HepG2 (cell line): ENCODE results near the gene TP53TG5. TPM values are rescaled to one million over a fixed set of nuclear protein-coding genes. Genes with fewer than 3 reads are reported as not detected.

Source experiments
- ARNT2 ChIP-seq: sonication (generic); formaldehyde crosslinking; IDR thresholded peaks from 2 replicates; pipeline ENCODE4 v1.8.0; 2022; ENCODE audit warnings: mild to moderate bottlenecking, low read depth, missing genetic modification reagents, moderate library complexity
- MATR3 ChIP-seq: sonication (generic); formaldehyde crosslinking; IDR thresholded peaks from 2 replicates; pipeline ENCODE4 v1.4.0; 2020; ENCODE audit warnings: missing genetic modification reagents
- PCBP1 ChIP-seq: fragments of 200-400 bp; formaldehyde crosslinking; IDR thresholded peaks from 2 replicates; pipeline ENCODE4 v1.6.1; 2017; ENCODE audit warnings: mild to moderate bottlenecking, low read depth, low read length, borderline replicate concordance
- POGZ ChIP-seq: sonication (generic); formaldehyde crosslinking; IDR thresholded peaks from 2 replicates; pipeline ENCODE4 v1.4.0; 2020; ENCODE audit warnings: mild to moderate bottlenecking, missing genetic modification reagents
- SETDB1 ChIP-seq: sonication (generic); formaldehyde crosslinking; IDR thresholded peaks from 2 replicates; pipeline ENCODE4 v1.5.1; 2020; ENCODE audit warnings: missing genetic modification reagents, mild to moderate bottlenecking, borderline replicate concordance
- TBX2 ChIP-seq: sonication (generic); formaldehyde crosslinking; IDR thresholded peaks from 2 replicates; pipeline ENCODE4 v1.5.0; 2020; ENCODE audit warnings: missing genetic modification reagents, mild to moderate bottlenecking, borderline replicate concordance
- TP53 ChIP-seq: sonication (generic); formaldehyde crosslinking; conservative IDR thresholded peaks from 2 replicates; pipeline ENCODE4 v1.4.0; 2020; ENCODE audit warnings: missing genetic modification reagents
- ZNF652 ChIP-seq: IDR thresholded peaks from 2 replicates; pipeline ENCODE4 v1.6.1; 2016; ENCODE audit warnings: low read depth, borderline replicate concordance
- ZSCAN30 ChIP-seq: sonication (generic); formaldehyde crosslinking; IDR thresholded peaks from 2 replicates; pipeline ENCODE4 v1.5.0; 2020; ENCODE audit warnings: mild to moderate bottlenecking, missing genetic modification reagents
- polyA plus RNA-seq, 8 experiments: library from polyadenylated mRNA; depleted of rRNA in 3 of 8; stranded (reverse) in 7 of 8; unstranded in 1 of 8; fragments of >200 nt; fragmentation: Illumina TruSeq in 4 of 8; extraction: Trizol in 4 of 8; gene quantifications; 2 replicates each; pipeline versions ENCODE4 v1.2.1 to v1.2.3, GENCODE V29; 2011 to 2016; ENCODE audit warnings: low read depth in 4 of 8, missing spikeins in 1 of 8, mixed read lengths in 1 of 8; ENCODE audit not compliant: insufficient read depth in 1 of 8
- total RNA-seq, 5 experiments: library from RNA; depleted of rRNA; stranded (reverse); fragments of >200 nt; fragmentation: Illumina TruSeq; extraction: Trizol; gene quantifications; 2 replicates each; pipeline ENCODE4 v1.2.3, GENCODE V29; 2016; ENCODE audit warnings: low read depth in 1 of 5
- TF ChIP-seq, protein P1 (sequence below): sonication (generic); formaldehyde crosslinking; IDR thresholded peaks from 2 replicates; pipeline ENCODE4 v1.5.0; 2020; ENCODE audit warnings: missing genetic modification reagents
- TF ChIP-seq, protein P2 (sequence below): sonication (generic); formaldehyde crosslinking; IDR thresholded peaks from 2 replicates; pipeline ENCODE4 v1.4.0; 2020; ENCODE audit warnings: missing genetic modification reagents, mild to moderate bottlenecking, borderline replicate concordance
- TF ChIP-seq, protein P3 (sequence below): sonication (generic); formaldehyde crosslinking; IDR thresholded peaks from 2 replicates; pipeline ENCODE4 v1.8.1; 2022; ENCODE audit warnings: low read depth, mild to moderate bottlenecking, missing genetic modification reagents
- TF ChIP-seq, protein P4 (sequence below): sonication (generic); formaldehyde crosslinking; IDR thresholded peaks from 2 replicates; pipeline ENCODE4 v1.5.1; 2020; ENCODE audit warnings: missing genetic modification reagents, mild to moderate bottlenecking, borderline replicate concordance
- TF ChIP-seq, protein P5 (sequence below): sonication (generic); formaldehyde crosslinking; IDR thresholded peaks from 2 replicates; pipeline ENCODE4 v1.9.0; 2021; ENCODE audit warnings: missing genetic modification reagents, borderline replicate concordance

Gene TP53TG5
- total and polyA plus RNA-seq, 2 of the 13 experiments (the other 11 are each of a cell fraction or from before 2014, with no cell fraction given) = 0.11 TPM; not detected in 1

DNA sequence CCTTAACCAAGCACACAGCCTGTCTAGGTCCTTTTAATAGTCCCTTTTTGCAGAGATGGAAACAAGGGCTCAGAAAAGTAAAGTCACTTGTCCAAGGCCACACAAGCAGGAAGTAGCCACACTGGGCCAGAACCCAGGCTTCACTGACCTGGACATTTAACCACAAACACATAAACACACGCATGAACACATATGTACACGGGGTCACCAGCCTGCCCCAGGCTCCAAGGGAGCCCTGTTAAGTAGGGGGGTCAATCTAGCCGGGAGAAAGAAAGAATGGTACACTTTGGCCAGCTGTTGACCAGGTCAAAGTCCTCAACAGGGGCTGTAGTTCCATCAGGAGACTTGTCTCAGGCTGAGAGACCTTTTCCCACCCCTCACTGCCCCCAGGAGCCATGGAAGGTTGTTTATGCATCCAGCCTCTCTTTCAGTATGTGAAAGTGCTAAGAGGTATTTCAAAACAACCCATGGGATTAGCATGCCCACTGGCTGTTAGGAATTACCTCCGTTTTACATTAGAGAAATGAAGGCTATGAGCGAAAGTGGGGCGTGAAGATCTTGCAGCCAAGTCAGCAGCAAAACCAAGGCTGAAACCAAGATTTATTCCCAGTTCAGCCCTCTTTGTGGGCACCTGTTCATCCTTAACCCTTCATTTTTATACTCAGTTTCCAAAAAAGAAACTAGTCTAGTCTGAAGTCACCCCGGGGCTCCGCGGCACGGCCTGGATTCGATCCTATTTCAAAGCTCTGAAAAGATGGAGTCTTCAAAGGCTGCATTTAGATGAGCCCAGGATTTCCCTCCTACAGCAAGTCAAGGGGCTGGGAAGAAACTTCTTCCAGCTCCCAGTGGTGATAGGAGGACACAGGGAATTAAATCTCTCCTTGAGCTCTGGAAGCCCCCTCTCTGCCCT, 39.7 kb downstream of the TP53TG5 start (continued):
- TF ChIP-seq, protein P1, sequence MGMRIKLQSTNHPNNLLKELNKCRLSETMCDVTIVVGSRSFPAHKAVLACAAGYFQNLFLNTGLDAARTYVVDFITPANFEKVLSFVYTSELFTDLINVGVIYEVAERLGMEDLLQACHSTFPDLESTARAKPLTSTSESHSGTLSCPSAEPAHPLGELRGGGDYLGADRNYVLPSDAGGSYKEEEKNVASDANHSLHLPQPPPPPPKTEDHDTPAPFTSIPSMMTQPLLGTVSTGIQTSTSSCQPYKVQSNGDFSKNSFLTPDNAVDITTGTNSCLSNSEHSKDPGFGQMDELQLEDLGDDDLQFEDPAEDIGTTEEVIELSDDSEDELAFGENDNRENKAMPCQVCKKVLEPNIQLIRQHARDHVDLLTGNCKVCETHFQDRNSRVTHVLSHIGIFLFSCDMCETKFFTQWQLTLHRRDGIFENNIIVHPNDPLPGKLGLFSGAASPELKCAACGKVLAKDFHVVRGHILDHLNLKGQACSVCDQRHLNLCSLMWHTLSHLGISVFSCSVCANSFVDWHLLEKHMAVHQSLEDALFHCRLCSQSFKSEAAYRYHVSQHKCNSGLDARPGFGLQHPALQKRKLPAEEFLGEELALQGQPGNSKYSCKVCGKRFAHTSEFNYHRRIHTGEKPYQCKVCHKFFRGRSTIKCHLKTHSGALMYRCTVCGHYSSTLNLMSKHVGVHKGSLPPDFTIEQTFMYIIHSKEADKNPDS (CRISPR knock-in tag) = no peak
- TF ChIP-seq POGZ (CRISPR knock-in tag) (no peak), TP53 (CRISPR knock-in tag) (no peak), ARNT2 (no peak), MATR3 (no peak), ZSCAN30 (no peak), ZNF652 (CRISPR knock-in tag) (no peak; the same call in 1 of the 2 replicates), SETDB1 (CRISPR knock-in tag) (no peak), PCBP1 (no peak), TBX2 (CRISPR knock-in tag) (peak; percentile 78; the same call in 1 of the 2 replicates)
- TF ChIP-seq, protein P2, sequence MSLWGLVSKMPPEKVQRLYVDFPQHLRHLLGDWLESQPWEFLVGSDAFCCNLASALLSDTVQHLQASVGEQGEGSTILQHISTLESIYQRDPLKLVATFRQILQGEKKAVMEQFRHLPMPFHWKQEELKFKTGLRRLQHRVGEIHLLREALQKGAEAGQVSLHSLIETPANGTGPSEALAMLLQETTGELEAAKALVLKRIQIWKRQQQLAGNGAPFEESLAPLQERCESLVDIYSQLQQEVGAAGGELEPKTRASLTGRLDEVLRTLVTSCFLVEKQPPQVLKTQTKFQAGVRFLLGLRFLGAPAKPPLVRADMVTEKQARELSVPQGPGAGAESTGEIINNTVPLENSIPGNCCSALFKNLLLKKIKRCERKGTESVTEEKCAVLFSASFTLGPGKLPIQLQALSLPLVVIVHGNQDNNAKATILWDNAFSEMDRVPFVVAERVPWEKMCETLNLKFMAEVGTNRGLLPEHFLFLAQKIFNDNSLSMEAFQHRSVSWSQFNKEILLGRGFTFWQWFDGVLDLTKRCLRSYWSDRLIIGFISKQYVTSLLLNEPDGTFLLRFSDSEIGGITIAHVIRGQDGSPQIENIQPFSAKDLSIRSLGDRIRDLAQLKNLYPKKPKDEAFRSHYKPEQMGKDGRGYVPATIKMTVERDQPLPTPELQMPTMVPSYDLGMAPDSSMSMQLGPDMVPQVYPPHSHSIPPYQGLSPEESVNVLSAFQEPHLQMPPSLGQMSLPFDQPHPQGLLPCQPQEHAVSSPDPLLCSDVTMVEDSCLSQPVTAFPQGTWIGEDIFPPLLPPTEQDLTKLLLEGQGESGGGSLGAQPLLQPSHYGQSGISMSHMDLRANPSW (CRISPR knock-in tag) = 0 out of 2 replicates have a peak, but pooled peaks have one; percentile 3
- TF ChIP-seq, protein P3, sequence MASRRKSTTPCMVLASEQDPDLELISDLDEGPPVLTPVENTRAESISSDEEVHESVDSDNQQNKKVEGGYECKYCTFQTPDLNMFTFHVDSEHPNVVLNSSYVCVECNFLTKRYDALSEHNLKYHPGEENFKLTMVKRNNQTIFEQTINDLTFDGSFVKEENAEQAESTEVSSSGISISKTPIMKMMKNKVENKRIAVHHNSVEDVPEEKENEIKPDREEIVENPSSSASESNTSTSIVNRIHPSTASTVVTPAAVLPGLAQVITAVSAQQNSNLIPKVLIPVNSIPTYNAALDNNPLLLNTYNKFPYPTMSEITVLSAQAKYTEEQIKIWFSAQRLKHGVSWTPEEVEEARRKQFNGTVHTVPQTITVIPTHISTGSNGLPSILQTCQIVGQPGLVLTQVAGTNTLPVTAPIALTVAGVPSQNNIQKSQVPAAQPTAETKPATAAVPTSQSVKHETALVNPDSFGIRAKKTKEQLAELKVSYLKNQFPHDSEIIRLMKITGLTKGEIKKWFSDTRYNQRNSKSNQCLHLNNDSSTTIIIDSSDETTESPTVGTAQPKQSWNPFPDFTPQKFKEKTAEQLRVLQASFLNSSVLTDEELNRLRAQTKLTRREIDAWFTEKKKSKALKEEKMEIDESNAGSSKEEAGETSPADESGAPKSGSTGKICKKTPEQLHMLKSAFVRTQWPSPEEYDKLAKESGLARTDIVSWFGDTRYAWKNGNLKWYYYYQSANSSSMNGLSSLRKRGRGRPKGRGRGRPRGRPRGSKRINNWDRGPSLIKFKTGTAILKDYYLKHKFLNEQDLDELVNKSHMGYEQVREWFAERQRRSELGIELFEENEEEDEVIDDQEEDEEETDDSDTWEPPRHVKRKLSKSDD = no peak
- TF ChIP-seq, protein P4, sequence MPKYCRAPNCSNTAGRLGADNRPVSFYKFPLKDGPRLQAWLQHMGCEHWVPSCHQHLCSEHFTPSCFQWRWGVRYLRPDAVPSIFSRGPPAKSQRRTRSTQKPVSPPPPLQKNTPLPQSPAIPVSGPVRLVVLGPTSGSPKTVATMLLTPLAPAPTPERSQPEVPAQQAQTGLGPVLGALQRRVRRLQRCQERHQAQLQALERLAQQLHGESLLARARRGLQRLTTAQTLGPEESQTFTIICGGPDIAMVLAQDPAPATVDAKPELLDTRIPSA (CRISPR knock-in tag) = no peak
- TF ChIP-seq, protein P5, sequence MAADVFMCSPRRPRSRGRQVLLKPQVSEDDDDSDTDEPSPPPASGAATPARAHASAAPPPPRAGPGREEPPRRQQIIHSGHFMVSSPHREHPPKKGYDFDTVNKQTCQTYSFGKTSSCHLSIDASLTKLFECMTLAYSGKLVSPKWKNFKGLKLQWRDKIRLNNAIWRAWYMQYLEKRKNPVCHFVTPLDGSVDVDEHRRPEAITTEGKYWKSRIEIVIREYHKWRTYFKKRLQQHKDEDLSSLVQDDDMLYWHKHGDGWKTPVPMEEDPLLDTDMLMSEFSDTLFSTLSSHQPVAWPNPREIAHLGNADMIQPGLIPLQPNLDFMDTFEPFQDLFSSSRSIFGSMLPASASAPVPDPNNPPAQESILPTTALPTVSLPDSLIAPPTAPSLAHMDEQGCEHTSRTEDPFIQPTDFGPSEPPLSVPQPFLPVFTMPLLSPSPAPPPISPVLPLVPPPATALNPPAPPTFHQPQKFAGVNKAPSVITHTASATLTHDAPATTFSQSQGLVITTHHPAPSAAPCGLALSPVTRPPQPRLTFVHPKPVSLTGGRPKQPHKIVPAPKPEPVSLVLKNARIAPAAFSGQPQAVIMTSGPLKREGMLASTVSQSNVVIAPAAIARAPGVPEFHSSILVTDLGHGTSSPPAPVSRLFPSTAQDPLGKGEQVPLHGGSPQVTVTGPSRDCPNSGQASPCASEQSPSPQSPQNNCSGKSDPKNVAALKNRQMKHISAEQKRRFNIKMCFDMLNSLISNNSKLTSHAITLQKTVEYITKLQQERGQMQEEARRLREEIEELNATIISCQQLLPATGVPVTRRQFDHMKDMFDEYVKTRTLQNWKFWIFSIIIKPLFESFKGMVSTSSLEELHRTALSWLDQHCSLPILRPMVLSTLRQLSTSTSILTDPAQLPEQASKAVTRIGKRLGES (CRISPR knock-in tag) = no peak
